AG04450 (cell line): ENCODE measurements around the gene LAYN. TPM values are rescaled to one million over a fixed set of nuclear protein-coding genes. Genes with fewer than 3 reads are reported as not detected.
A peak's percentile ranks its signal among the peaks of the same experiment; 100 is the strongest.

Experiments
- CTCF ChIA-PET: fragments of 300-600, 350-600 bp; formaldehyde crosslinking; extraction: SDS; loops from one replicate; lab custom pipeline; 2022; ENCODE audit warnings: antibody characterized with exemption, inconsistent platforms; lab: Charles Lee
- POLR2A ChIA-PET: fragments of 350-600 bp; formaldehyde crosslinking; extraction: SDS; loops from one replicate; lab custom pipeline; 2021; ENCODE audit warnings: antibody characterized with exemption, inconsistent platforms; lab: Yijun Ruan, JAX
- DNase-seq: peaks from one replicate; pipeline ENCODE4 v3.0.0-alpha.2; 2011; ENCODE audit warnings: low read depth, low spot score
- H3K27ac ChIP-seq: one replicate; pipeline ENCODE4 v1.5.1; 2012; ENCODE audit warnings: low read depth, low read length, control low read depth
- H3K27me3 ChIP-seq: one replicate; pipeline ENCODE4 v1.6.0; 2012; ENCODE audit warnings: low read length; ENCODE audit not compliant: control insufficient read depth, insufficient read depth
- H3K4me3 ChIP-seq: 2 replicates; pipeline ENCODE4 v1.5.1; 2011; ENCODE audit warnings: mild to moderate bottlenecking, low read depth, low read length, control low read depth
- H3K9me3 ChIP-seq: 2 replicates; pipeline ENCODE4 v1.5.1; 2012; ENCODE audit warnings: low read length; ENCODE audit not compliant: control insufficient read depth, insufficient read depth
- polyA plus RNA-seq: library from polyadenylated mRNA; depleted of rRNA; stranded (reverse); fragments of >200 nt; gene quantifications from 2 replicates; pipeline ENCODE4 v1.2.3, GENCODE V29; 2011
- TF ChIP-seq, protein P1 (sequence below): IDR thresholded peaks from 2 replicates; pipeline ENCODE4 v1.5.1; 2011; ENCODE audit warnings: low read depth, low read length, control low read depth, inconsistent platforms

Gene LAYN
- polyA plus RNA-seq, 1 experiment: 119 TPM

DNA sequence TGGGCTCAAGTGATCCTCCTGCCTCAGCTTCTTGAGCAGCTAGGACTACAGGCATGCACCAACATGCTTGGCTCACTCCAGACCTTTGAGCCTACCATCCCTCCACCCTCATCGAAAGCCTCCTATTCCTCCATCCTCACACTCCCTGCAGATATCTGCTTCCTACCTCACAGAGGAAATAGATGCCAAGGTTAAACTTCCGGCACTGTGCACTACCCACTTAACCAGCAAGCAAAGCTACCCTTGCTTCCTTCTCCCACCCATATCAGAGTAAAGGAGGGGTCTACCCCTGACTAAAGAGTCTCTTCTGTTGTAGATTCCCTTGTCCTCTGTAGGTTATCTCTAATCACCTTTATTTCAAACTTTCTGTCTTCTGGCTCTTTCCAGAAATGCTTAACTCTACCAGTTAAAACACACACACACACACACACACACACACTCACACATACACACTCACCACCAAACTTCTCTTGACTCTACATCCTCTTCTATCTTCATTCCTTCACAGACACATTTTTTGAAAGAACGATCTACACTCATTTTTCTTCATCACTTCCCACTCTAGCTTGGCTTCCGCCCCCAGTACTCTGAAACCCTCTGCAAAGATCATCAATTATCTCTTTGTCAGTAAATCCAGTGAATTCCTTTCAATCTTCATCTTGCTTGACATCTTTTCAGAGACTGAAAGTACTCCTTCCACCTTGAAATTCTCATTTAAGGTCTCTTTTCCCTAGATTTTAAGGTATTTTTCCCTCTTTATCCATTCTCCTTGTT is 50.9 kb downstream of the LAYN start:
- TF ChIP-seq, protein P1, sequence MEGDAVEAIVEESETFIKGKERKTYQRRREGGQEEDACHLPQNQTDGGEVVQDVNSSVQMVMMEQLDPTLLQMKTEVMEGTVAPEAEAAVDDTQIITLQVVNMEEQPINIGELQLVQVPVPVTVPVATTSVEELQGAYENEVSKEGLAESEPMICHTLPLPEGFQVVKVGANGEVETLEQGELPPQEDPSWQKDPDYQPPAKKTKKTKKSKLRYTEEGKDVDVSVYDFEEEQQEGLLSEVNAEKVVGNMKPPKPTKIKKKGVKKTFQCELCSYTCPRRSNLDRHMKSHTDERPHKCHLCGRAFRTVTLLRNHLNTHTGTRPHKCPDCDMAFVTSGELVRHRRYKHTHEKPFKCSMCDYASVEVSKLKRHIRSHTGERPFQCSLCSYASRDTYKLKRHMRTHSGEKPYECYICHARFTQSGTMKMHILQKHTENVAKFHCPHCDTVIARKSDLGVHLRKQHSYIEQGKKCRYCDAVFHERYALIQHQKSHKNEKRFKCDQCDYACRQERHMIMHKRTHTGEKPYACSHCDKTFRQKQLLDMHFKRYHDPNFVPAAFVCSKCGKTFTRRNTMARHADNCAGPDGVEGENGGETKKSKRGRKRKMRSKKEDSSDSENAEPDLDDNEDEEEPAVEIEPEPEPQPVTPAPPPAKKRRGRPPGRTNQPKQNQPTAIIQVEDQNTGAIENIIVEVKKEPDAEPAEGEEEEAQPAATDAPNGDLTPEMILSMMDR: no peak
- H3K27ac ChIP-seq: no peak overlapping the region
- ChIA-PET POLR2A (no interaction called here), CTCF (interaction anchor here (1.0 kb wide), 1 partner anchor 13 kb away, joined by 3 read pairs; no protein-coding TSS in a partner anchor)
- no peak for DNase-seq
- no peak overlapping the region for H3K4me3 ChIP-seq
- H3K9me3 ChIP-seq: peaks cover 3% of the 10 kb centered on the region; the same call in 1 of the 2 replicates
- H3K27me3 ChIP-seq: no peaks in the 10 kb centered on the region

DNA sequence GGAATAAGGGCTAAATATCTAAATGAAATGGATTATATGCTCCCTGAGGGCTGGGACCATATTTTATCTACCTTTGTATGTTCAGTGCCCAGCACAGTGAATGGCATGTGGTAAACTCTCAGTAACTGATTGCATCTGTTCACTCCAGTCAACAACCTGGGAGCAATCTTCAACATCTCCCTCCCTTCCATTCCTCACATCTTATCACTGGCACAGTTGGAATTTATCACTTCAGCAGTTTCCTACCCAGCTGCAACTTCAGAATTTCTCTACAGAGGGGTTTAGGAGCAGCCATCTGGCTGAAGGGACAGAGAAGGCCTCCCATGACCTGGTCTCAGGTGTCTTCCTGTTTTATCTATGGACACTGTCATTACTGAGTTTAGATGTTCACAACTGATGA is 52.0 kb downstream of the LAYN start:
- CTCF ChIA-PET: no interaction called here
- Histone ChIP-seq H3K9me3 (peaks cover 3% of the 10 kb centered on the region; the same call in 1 of the 2 replicates), H3K27ac (no peak overlapping the region), H3K27me3 (no peaks in the 10 kb centered on the region), H3K4me3 (no peak overlapping the region)
- POLR2A ChIA-PET: no interaction called here
- no peak for DNase-seq
- TF ChIP-seq, protein P1: no peak

DNA sequence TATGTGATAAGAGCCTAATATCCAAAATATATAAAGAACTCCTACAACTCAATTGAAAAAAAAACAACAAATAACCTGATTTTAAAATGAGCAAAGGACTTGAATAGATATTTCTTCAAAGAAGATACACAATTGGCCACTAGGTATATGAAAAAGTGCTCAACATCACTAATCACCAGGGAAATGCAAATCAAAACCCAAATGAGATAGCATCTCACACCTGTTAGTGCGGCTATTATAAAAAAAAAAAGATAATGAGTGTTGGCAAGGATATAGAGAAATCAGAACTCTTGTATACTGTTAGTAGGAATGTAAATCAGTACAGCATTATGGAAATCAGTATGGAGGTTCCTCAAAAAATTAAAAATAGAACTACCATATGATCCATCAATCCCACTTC is 55.8 kb downstream of the LAYN start:
- Histone ChIP-seq H3K4me3 (no peak overlapping the region), H3K27ac (no peak overlapping the region), H3K9me3 (no peaks in the 10 kb centered on the region), H3K27me3 (no peaks in the 10 kb centered on the region)
- no peak for DNase-seq
- ChIA-PET POLR2A (no interaction called here), CTCF (interaction anchor here (1.5 to 3.1 kb wide), 3 partner anchors 9 to 181 kb away, joined by 7 to 29 read pairs (median 20); no protein-coding TSS in a partner anchor)
- TF ChIP-seq, protein P1: no peak

DNA sequence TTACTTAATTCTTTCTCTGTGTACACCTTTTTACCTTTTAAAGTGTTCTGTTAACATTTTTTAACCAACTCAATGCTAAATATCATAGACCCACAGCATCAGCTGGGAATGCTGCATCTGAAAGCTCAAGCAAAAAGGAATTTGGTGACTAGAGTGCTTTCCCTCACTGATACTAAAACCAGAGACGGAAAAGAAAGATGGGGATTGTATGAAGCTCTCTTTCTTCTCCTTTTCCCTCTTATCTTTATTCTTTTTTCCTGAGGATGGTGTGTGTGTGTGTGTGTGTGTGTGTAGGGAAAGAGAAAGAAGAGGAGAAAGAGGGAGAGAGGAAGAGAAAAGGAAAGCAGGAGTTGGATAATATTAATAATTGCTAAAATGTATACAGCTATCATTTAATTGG is 57.6 kb downstream of the LAYN start:
- no peaks in the 10 kb centered on the region; the same call in 1 of the 2 replicates for H3K9me3 ChIP-seq
- CTCF ChIA-PET: interaction anchor here (0.7 to 3.1 kb wide), 12 partner anchors 11 to 253 kb away, joined by 3 to 29 read pairs (median 3); no protein-coding TSS in a partner anchor
- POLR2A ChIA-PET: interaction anchor here (0.5 kb wide), 1 partner anchor 15 kb away, joined by 4 read pairs; no protein-coding TSS in a partner anchor
- no peaks in the 10 kb centered on the region for H3K27me3 ChIP-seq
- no peak overlapping the region for H3K4me3 ChIP-seq
- DNase-seq: no peak
- H3K27ac ChIP-seq: no peak overlapping the region
- TF ChIP-seq, protein P1: no peak

DNA sequence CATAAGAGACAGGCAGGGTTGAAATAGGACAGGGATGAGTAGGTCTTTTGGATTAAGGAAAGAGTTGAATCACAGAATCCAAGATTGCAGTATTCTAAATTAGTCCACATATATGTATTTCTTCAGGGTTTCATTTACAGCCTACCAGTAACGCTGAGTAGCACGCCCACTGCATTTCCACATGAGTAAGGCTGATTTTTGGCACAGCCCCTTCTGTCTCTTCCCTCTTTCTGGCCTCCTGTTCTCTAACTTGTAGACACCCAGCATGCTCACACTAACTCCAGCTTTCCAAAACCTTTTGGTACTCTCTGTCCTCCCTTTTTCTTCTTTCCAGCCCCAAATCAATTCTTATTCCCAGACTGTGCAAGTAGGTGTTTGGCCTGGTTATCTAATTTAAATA is 58.0 kb downstream of the LAYN start:
- Histone ChIP-seq H3K4me3 (no peak overlapping the region), H3K27ac (no peak overlapping the region), H3K27me3 (no peaks in the 10 kb centered on the region), H3K9me3 (no peaks in the 10 kb centered on the region; the same call in 1 of the 2 replicates)
- peak; percentile 48 for DNase-seq
- TF ChIP-seq, protein P1: no peak
- POLR2A ChIA-PET: interaction anchor here (0.5 to 0.6 kb wide), 2 partner anchors 15 to 295 kb away, joined by 3 to 4 read pairs; no protein-coding TSS in a partner anchor
- CTCF ChIA-PET: interaction anchor here (0.7 to 3.1 kb wide), 10 partner anchors 11 to 258 kb away, joined by 3 to 29 read pairs (median 4); no protein-coding TSS in a partner anchor
